ENCODE measurements around the gene CTNNA3. TPM values are rescaled to one million over a fixed set of nuclear protein-coding genes. Genes with fewer than 3 reads are reported as not detected.

CTNNA3 gene
- total RNA-seq, 1 experiment from 2014 or later = not detected

DNA sequence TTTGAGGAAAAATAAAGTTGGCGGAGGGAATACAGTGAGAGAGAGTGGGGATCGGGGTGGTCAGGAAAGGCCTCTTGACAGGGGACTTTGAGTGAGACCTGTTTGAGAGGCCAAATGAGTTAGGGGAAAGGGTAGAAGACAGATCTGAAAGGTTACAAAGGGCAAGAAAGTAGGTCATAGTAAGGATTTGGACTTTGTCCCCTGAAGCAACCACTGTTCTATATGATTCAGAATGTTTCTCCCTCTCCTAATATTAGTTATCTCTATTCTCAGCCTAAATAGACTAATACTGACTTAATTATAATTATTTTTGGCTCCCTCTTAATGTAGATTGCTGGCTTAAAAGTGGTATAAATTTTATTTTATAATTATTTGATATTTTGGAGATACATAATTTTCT, 88.0 kb downstream of the CTNNA3 start:
- DNase-seq = no peak
- CTCF ChIA-PET = no interaction called here
- BruUV-seq (replicated peaks) = no TSS peak
- Mint-ChIP-seq H3K4me3 (ENCODE audit: low read depth, unreplicated experiment) (no peak overlapping the region), H3K9me3 (ENCODE audit: low read depth, unreplicated experiment) (no peaks in the 10 kb centered on the region), H3K4me1 (ENCODE audit: low read depth, unreplicated experiment) (peaks cover 18% of the 10 kb centered on the region), H3K27me3 (ENCODE audit: unreplicated experiment) (no peaks in the 10 kb centered on the region), H3K27ac (ENCODE audit: unreplicated experiment) (peak overlapping the region; percentile 18), H3K36me3 (ENCODE audit: insufficient read depth, unreplicated experiment) (no peaks in the 10 kb centered on the region)
- TF ChIP-seq, protein P1, sequence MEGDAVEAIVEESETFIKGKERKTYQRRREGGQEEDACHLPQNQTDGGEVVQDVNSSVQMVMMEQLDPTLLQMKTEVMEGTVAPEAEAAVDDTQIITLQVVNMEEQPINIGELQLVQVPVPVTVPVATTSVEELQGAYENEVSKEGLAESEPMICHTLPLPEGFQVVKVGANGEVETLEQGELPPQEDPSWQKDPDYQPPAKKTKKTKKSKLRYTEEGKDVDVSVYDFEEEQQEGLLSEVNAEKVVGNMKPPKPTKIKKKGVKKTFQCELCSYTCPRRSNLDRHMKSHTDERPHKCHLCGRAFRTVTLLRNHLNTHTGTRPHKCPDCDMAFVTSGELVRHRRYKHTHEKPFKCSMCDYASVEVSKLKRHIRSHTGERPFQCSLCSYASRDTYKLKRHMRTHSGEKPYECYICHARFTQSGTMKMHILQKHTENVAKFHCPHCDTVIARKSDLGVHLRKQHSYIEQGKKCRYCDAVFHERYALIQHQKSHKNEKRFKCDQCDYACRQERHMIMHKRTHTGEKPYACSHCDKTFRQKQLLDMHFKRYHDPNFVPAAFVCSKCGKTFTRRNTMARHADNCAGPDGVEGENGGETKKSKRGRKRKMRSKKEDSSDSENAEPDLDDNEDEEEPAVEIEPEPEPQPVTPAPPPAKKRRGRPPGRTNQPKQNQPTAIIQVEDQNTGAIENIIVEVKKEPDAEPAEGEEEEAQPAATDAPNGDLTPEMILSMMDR (IDR thresholded peaks at IDR 0.05; ENCODE audit: unreplicated experiment) = no peak
- intact Hi-C loops (cut with micrococcal nuclease; ENCODE audit: unreplicated experiment) = no loop called here

DNA sequence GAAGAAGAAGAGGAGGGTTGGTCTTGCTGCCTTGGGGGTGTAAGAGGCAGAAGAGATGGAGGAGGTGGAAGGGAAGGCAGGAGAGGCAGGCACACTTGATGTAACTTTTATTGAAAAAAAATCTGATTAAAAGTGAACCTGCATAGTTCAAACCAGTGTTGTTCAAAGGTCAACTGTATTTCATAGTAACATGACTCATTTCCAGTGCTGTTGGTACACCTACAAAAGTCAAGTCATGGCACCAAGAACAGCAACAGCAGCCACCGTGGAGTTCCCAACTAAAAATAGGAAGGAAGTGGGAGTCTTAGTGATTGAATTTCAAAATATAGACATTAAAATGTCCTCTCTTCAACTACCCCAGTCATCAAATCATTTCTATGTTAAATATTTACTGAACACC, 88.5 kb downstream of the CTNNA3 start:
- peaks cover 20% of the 10 kb centered on the region for H3K4me1 Mint-ChIP-seq (ENCODE audit: low read depth, unreplicated experiment)
- peak; percentile 17 for DNase-seq
- CTCF ChIA-PET = no interaction called here
- no peak overlapping the region for H3K4me3 Mint-ChIP-seq (ENCODE audit: low read depth, unreplicated experiment)
- no TSS peak for BruUV-seq (replicated peaks)
- H3K36me3 Mint-ChIP-seq (ENCODE audit: insufficient read depth, unreplicated experiment) = no peaks in the 10 kb centered on the region
- H3K9me3 Mint-ChIP-seq (ENCODE audit: low read depth, unreplicated experiment) = no peaks in the 10 kb centered on the region
- TF ChIP-seq, protein P1 (IDR thresholded peaks at IDR 0.05; ENCODE audit: unreplicated experiment) = no peak
- intact Hi-C loops (cut with micrococcal nuclease; ENCODE audit: unreplicated experiment) = no loop called here
- H3K27me3 Mint-ChIP-seq (ENCODE audit: unreplicated experiment) = no peaks in the 10 kb centered on the region
- H3K27ac Mint-ChIP-seq (ENCODE audit: unreplicated experiment) = peak overlapping the region; percentile 18

DNA sequence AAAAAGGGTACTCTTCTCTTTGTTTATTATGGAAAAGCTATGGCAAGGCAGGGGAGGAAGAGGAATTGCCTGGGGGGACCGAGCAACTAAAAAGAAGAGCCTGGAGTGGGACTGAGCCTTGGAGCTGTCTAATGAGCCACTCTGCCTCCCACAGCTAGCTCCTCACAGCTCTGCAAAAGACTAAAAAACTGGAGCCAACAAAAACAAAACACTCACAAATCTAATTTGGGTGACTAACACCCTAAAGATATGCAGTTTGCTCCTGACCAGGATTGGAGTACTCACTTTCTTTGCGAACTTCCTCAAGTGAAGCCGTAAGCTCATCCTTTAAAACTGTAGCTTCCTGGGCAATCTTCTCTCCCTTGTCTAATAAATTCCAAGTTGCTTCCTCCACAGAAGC, 89.4 kb downstream of the CTNNA3 start:
- intact Hi-C loops (cut with micrococcal nuclease; ENCODE audit: unreplicated experiment) = no loop called here
- peak overlapping the region; percentile 49 for H3K27ac Mint-ChIP-seq (ENCODE audit: unreplicated experiment)
- no peaks in the 10 kb centered on the region for H3K27me3 Mint-ChIP-seq (ENCODE audit: unreplicated experiment)
- H3K36me3 Mint-ChIP-seq (ENCODE audit: insufficient read depth, unreplicated experiment) = no peaks in the 10 kb centered on the region
- BruUV-seq (replicated peaks) = no TSS peak
- H3K4me3 Mint-ChIP-seq (ENCODE audit: low read depth, unreplicated experiment) = no peak overlapping the region
- no peak for DNase-seq
- H3K9me3 Mint-ChIP-seq (ENCODE audit: low read depth, unreplicated experiment) = no peaks in the 10 kb centered on the region
- H3K4me1 Mint-ChIP-seq (ENCODE audit: low read depth, unreplicated experiment) = peaks cover 27% of the 10 kb centered on the region
- CTCF ChIA-PET = interaction anchor here (0.6 kb wide), 1 partner anchor 81 kb away, joined by 3 read pairs; no protein-coding TSS in a partner anchor
- TF ChIP-seq, protein P1 (IDR thresholded peaks at IDR 0.05; ENCODE audit: unreplicated experiment) = no peak

DNA sequence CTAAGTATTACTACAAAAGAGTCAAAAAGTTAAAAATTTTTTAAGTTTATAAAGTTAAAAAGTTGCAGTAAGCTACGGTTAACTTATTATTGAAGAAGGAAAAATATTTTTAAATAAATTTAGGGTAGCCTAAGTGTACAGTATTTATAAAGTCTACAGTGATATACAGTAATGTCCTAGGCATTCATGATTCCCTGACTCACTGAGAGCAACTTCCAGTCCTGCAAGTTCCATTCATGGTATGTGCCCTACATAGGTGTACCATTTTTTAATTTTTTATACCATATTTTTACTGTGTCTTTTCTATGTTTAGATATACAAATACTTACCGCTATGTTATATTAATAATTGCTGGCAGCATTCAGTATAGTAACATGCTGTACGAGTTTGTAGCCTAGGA, 92.3 kb downstream of the CTNNA3 start:
- CTCF ChIA-PET = no interaction called here
- no peaks in the 10 kb centered on the region for H3K27me3 Mint-ChIP-seq (ENCODE audit: unreplicated experiment)
- peaks cover 27% of the 10 kb centered on the region for H3K4me1 Mint-ChIP-seq (ENCODE audit: low read depth, unreplicated experiment)
- no peaks in the 10 kb centered on the region for H3K9me3 Mint-ChIP-seq (ENCODE audit: low read depth, unreplicated experiment)
- TF ChIP-seq, protein P1 (IDR thresholded peaks at IDR 0.05; ENCODE audit: unreplicated experiment) = no peak
- H3K36me3 Mint-ChIP-seq (ENCODE audit: insufficient read depth, unreplicated experiment) = no peaks in the 10 kb centered on the region
- H3K27ac Mint-ChIP-seq (ENCODE audit: unreplicated experiment) = no peak overlapping the region
- no peak for DNase-seq
- H3K4me3 Mint-ChIP-seq (ENCODE audit: low read depth, unreplicated experiment) = no peak overlapping the region
- intact Hi-C loops (cut with micrococcal nuclease; ENCODE audit: unreplicated experiment) = no loop called here
- BruUV-seq (replicated peaks) = no TSS peak
